WTC11 (cell line): Measurements from ENCODE around the gene DDIAS. TPM values are rescaled to one million over a fixed set of nuclear protein-coding genes. Genes with fewer than 3 reads are reported as not detected.
A peak's percentile ranks its signal among the peaks of the same experiment; 100 is the strongest.
"Not testable (repeated sequence)": the region's sequence is repeated elsewhere in the genome, so short reads cannot be mapped to it uniquely, and the experiment has no call there.

Experiments used
- ATAC-seq: fragments of 200-7000 bp; cut with Tn5 transposase; 2 replicates; pipeline ENCODE4 v1.10.0; 2021; ENCODE audit warnings: mild to moderate bottlenecking, moderate library complexity
- CTCF ChIA-PET: fragments of 300-600 bp; sonication (Branson Sonifier 250); formaldehyde crosslinking; loops from one replicate; lab custom pipeline; 2021; ENCODE audit warnings: antibody characterized with exemption; lab: Charles Lee
- POLR2A ChIA-PET: fragments of 350-600 bp; sonication (Branson Sonifier 250); formaldehyde crosslinking; loops from one replicate; lab custom pipeline; 2021; ENCODE audit warnings: antibody characterized with exemption; lab: Charles Lee
- DNase-seq: peaks from one replicate; pipeline ENCODE4 v3.0.0; 2021; ENCODE audit warnings: low spot score
- H3K27ac Mint-ChIP-seq: 2 replicates; pipeline ENCODE4 v1.8.0; 2021; ENCODE audit warnings: mixed read lengths
- H3K27me3 Mint-ChIP-seq: 2 replicates; pipeline ENCODE4 v1.8.0; 2021; ENCODE audit warnings: low read depth, mild to moderate bottlenecking, moderate library complexity, mixed read lengths
- H3K36me3 Mint-ChIP-seq: 2 replicates; pipeline ENCODE4 v1.8.0; 2021; ENCODE audit warnings: mixed read lengths
- H3K4me1 Mint-ChIP-seq: 2 replicates; pipeline ENCODE4 v1.8.0; 2022; ENCODE audit warnings: mixed read lengths
- H3K4me3 Mint-ChIP-seq: 2 replicates; pipeline ENCODE4 v1.8.0; 2021; ENCODE audit warnings: mild to moderate bottlenecking, moderate library complexity, mixed read lengths
- H3K9me3 Mint-ChIP-seq: 2 replicates; pipeline ENCODE4 v1.8.0; 2021; ENCODE audit warnings: mixed read lengths
- AR ChIP-seq: fragments of 250-450 bp; sonication (Bioruptor Pico); IDR thresholded peaks from 2 replicates; pipeline ENCODE4 v1.9.0; 2021; ENCODE audit warnings: mild to moderate bottlenecking
- CBFB ChIP-seq: sonication (generic); formaldehyde crosslinking; IDR thresholded peaks from 2 replicates; pipeline ENCODE4 v1.8.1; 2022; ENCODE audit warnings: mild to moderate bottlenecking, low read depth, missing genetic modification reagents
- CDX4 ChIP-seq: fragments of 250-450 bp; sonication (Bioruptor Pico); IDR thresholded peaks from 2 replicates; pipeline ENCODE4 v1.9.0; 2021; ENCODE audit warnings: moderate library complexity, mild to moderate bottlenecking, inconsistent platforms, borderline replicate concordance
- CREB1 ChIP-seq: sonication (generic); formaldehyde crosslinking; IDR thresholded peaks from 2 replicates; pipeline ENCODE4 v1.8.0; 2023; ENCODE audit warnings: mild to moderate bottlenecking, missing genetic modification reagents
- ETV6 ChIP-seq: sonication (generic); formaldehyde crosslinking; IDR thresholded peaks from 2 replicates; pipeline ENCODE4 v1.8.1; 2022; ENCODE audit warnings: mild to moderate bottlenecking, missing genetic modification reagents
- HMGA2 ChIP-seq: fragments of 250-450 bp; sonication (Bioruptor Pico); IDR thresholded peaks from 2 replicates; pipeline ENCODE4 v1.4.0; 2021; ENCODE audit warnings: mild to moderate bottlenecking, moderate library complexity
- JAZF1 ChIP-seq: fragments of 250-450 bp; sonication (Bioruptor Pico); IDR thresholded peaks from 2 replicates; pipeline ENCODE4 v1.9.0; 2021; ENCODE audit warnings: moderate library complexity, mild to moderate bottlenecking, inconsistent platforms
- MXD4 ChIP-seq: fragments of 250-450 bp; sonication (Bioruptor Pico); IDR thresholded peaks from 2 replicates; pipeline ENCODE4 v1.8.0; 2021; ENCODE audit warnings: mild to moderate bottlenecking, moderate library complexity, borderline replicate concordance
- NFYB ChIP-seq: sonication (generic); formaldehyde crosslinking; conservative IDR thresholded peaks from 2 replicates; pipeline ENCODE4 v1.8.0; 2022; ENCODE audit warnings: low read depth, missing genetic modification reagents
- PRDM15 ChIP-seq: sonication (generic); formaldehyde crosslinking; IDR thresholded peaks from 2 replicates; pipeline ENCODE4 v1.8.0; 2022; ENCODE audit warnings: missing genetic modification reagents
- RORB ChIP-seq: fragments of 250-450 bp; sonication (Bioruptor Pico); IDR thresholded peaks from 2 replicates; pipeline ENCODE4 v1.9.0; 2021; ENCODE audit warnings: mild to moderate bottlenecking
- SMAD4 ChIP-seq: sonication (generic); formaldehyde crosslinking; IDR thresholded peaks from 2 replicates; pipeline ENCODE4 v1.8.0; 2022; ENCODE audit warnings: mild to moderate bottlenecking, missing genetic modification reagents
- TCF7 ChIP-seq: sonication (generic); formaldehyde crosslinking; IDR thresholded peaks from 2 replicates; pipeline ENCODE4 v1.8.0; 2022; ENCODE audit warnings: mild to moderate bottlenecking, low read depth, missing genetic modification reagents, moderate library complexity
- total RNA-seq: library from RNA; stranded (reverse); gene quantifications from 3 replicates; pipeline ENCODE4 v1.2.3, GENCODE V29; 2021
- TF ChIP-seq, protein P1 (sequence below): sonication (generic); formaldehyde crosslinking; IDR thresholded peaks from 2 replicates; pipeline ENCODE4 v1.8.0; 2022; ENCODE audit warnings: mild to moderate bottlenecking, missing genetic modification reagents
- TF ChIP-seq, protein P2 (sequence below): sonication (generic); formaldehyde crosslinking; IDR thresholded peaks from 2 replicates; pipeline ENCODE4 v1.8.1; 2023; ENCODE audit warnings: mild to moderate bottlenecking, missing genetic modification reagents, moderate library complexity
- TF ChIP-seq, protein P3 (sequence below): sonication (generic); formaldehyde crosslinking; IDR thresholded peaks from 2 replicates; pipeline ENCODE4 v1.8.0; 2023; ENCODE audit warnings: missing genetic modification reagents, mild to moderate bottlenecking, borderline replicate concordance
- TF ChIP-seq, protein P4 (sequence below): sonication (generic); formaldehyde crosslinking; IDR thresholded peaks from 2 replicates; pipeline ENCODE4 v1.8.1; 2023; ENCODE audit warnings: mild to moderate bottlenecking, missing genetic modification reagents, moderate library complexity
- TF ChIP-seq, protein P5 (sequence below): sonication (generic); formaldehyde crosslinking; IDR thresholded peaks from 2 replicates; pipeline ENCODE4 v1.8.1; 2022; ENCODE audit warnings: mild to moderate bottlenecking, missing genetic modification reagents, moderate library complexity, borderline replicate concordance

DDIAS gene
- total RNA-seq, 1 experiment from 2014 or later = 28.7 TPM

GRCh38 chr11:82969811-82970210, 68.3 kb downstream of the DDIAS start:
- DNase-seq = no peak
- TF ChIP-seq TCF7 (CRISPR knock-in tag) (no peak), JAZF1 (CRISPR knock-in tag) (no peak), HMGA2 (CRISPR knock-in tag) (no peak), ETV6 (CRISPR knock-in tag) (no peak), CREB1 (CRISPR knock-in tag) (no peak), MXD4 (CRISPR knock-in tag) (no peak), SMAD4 (CRISPR knock-in tag) (no peak), PRDM15 (CRISPR knock-in tag) (no peak), NFYB (no peak), CBFB (CRISPR knock-in tag) (no peak), AR (CRISPR knock-in tag) (no peak), CDX4 (CRISPR knock-in tag) (no peak), RORB (CRISPR knock-in tag) (no peak)
- TF ChIP-seq, protein P1, sequence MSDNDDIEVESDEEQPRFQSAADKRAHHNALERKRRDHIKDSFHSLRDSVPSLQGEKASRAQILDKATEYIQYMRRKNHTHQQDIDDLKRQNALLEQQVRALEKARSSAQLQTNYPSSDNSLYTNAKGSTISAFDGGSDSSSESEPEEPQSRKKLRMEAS (CRISPR knock-in tag) = no peak
- TF ChIP-seq, protein P2, sequence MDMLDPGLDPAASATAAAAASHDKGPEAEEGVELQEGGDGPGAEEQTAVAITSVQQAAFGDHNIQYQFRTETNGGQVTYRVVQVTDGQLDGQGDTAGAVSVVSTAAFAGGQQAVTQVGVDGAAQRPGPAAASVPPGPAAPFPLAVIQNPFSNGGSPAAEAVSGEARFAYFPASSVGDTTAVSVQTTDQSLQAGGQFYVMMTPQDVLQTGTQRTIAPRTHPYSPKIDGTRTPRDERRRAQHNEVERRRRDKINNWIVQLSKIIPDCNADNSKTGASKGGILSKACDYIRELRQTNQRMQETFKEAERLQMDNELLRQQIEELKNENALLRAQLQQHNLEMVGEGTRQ (CRISPR knock-in tag) = no peak
- TF ChIP-seq, protein P3, sequence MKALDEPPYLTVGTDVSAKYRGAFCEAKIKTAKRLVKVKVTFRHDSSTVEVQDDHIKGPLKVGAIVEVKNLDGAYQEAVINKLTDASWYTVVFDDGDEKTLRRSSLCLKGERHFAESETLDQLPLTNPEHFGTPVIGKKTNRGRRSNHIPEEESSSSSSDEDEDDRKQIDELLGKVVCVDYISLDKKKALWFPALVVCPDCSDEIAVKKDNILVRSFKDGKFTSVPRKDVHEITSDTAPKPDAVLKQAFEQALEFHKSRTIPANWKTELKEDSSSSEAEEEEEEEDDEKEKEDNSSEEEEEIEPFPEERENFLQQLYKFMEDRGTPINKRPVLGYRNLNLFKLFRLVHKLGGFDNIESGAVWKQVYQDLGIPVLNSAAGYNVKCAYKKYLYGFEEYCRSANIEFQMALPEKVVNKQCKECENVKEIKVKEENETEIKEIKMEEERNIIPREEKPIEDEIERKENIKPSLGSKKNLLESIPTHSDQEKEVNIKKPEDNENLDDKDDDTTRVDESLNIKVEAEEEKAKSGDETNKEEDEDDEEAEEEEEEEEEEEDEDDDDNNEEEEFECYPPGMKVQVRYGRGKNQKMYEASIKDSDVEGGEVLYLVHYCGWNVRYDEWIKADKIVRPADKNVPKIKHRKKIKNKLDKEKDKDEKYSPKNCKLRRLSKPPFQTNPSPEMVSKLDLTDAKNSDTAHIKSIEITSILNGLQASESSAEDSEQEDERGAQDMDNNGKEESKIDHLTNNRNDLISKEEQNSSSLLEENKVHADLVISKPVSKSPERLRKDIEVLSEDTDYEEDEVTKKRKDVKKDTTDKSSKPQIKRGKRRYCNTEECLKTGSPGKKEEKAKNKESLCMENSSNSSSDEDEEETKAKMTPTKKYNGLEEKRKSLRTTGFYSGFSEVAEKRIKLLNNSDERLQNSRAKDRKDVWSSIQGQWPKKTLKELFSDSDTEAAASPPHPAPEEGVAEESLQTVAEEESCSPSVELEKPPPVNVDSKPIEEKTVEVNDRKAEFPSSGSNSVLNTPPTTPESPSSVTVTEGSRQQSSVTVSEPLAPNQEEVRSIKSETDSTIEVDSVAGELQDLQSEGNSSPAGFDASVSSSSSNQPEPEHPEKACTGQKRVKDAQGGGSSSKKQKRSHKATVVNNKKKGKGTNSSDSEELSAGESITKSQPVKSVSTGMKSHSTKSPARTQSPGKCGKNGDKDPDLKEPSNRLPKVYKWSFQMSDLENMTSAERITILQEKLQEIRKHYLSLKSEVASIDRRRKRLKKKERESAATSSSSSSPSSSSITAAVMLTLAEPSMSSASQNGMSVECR (CRISPR knock-in tag) = no peak
- TF ChIP-seq, protein P4, sequence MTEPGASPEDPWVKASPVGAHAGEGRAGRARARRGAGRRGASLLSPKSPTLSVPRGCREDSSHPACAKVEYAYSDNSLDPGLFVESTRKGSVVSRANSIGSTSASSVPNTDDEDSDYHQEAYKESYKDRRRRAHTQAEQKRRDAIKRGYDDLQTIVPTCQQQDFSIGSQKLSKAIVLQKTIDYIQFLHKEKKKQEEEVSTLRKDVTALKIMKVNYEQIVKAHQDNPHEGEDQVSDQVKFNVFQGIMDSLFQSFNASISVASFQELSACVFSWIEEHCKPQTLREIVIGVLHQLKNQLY (CRISPR knock-in tag) = no peak
- TF ChIP-seq, protein P5, sequence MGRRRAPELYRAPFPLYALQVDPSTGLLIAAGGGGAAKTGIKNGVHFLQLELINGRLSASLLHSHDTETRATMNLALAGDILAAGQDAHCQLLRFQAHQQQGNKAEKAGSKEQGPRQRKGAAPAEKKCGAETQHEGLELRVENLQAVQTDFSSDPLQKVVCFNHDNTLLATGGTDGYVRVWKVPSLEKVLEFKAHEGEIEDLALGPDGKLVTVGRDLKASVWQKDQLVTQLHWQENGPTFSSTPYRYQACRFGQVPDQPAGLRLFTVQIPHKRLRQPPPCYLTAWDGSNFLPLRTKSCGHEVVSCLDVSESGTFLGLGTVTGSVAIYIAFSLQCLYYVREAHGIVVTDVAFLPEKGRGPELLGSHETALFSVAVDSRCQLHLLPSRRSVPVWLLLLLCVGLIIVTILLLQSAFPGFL (CRISPR knock-in tag) = no peak
- H3K4me1 Mint-ChIP-seq = no peaks in the 10 kb centered on the region
- ChIA-PET POLR2A (no interaction called here), CTCF (no interaction called here)
- no peak for ATAC-seq
- H3K36me3 Mint-ChIP-seq = no peaks in the 10 kb centered on the region
- no peaks in the 10 kb centered on the region for H3K9me3 Mint-ChIP-seq
- H3K27me3 Mint-ChIP-seq = no peaks in the 10 kb centered on the region
- H3K27ac Mint-ChIP-seq = no peak overlapping the region
- H3K4me3 Mint-ChIP-seq = no peak overlapping the region

DNA sequence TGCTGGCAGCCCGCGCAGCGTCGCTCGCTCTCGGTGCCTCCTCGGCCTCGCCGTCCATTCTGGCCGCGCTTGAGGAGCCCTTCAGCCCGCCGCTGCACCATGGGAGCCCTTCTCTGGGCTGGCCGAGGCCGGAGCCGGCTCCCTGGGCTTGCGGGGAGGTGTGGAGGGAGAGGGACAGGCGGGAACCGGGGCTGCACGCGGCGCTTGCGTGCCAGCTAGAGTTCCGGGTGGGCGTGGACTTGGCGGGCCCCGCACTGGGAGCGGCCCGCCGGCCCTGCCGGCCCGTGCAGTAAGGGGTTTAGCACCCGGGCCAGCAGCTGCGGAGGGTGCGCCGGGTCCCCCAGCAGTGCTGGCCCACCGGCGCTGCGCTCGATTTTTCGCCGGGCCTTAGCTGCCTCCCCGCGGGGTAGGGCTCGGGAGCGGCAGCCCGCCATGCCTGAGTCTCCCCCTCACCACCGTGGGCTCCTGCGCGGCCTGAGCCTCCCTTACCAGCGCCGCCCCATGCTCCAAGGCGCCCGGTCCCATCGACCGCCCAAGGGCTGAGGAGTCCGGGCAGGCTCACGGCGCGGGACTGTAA, 69.1 kb downstream of the DDIAS start:
- H3K4me1 Mint-ChIP-seq, CTCF ChIA-PET, H3K36me3 Mint-ChIP-seq, H3K27me3 Mint-ChIP-seq, ATAC-seq, H3K4me3 Mint-ChIP-seq, POLR2A ChIA-PET, H3K9me3 Mint-ChIP-seq, H3K27ac Mint-ChIP-seq: not testable (repeated sequence)
- peak; percentile 12 for DNase-seq
